ENCODE results near the gene LRRC40. TPM values are rescaled to one million over a fixed set of nuclear protein-coding genes. Genes with fewer than 3 reads are reported as not detected.
"Not testable (repeated sequence)": the region's sequence is repeated elsewhere in the genome, so short reads cannot be mapped to it uniquely, and the experiment has no call there.

The LRRC40 gene
- total and polyA plus RNA-seq, 2 donors (not counting 3 experiments of a cell fraction or from before 2014, with no cell fraction given) = 8.1 to 21.1 TPM

DNA sequence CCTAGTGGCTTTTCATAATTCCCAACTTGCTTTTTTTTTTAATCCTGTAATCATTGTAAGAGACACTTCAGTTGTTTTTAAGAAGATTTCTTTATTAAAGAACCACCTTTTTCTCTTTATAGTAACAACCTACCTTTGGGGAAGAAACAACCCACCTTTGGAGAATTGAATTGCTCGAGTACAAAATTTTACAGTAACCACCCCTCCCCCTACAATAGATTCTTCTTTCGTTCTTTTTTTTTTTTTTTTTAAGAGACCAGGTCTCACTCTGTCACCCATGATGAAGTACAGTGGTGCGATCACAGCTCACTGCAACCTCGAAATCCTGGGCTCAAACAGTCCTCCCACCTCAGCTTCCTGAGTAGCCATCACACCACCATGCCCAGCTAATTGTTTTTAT lies 2.1 kb upstream of the LRRC40 start:
- H3K4me3 ChIP-seq (replicated peaks in 1 of 3; ENCODE audit: insufficient read depth in 1 of 3, low read depth in 1 of 3, low read length in 3 of 3) = no peak overlapping the region
- peaks cover 3% of the 10 kb centered on the region in 2 experiments for H3K36me3 ChIP-seq (ENCODE audit: control insufficient read depth in 2 of 2, extremely low read depth in 1 of 2, insufficient read depth in 2 of 2, low read length in 2 of 2)
- no peak overlapping the region for H3K27ac ChIP-seq (ENCODE audit: insufficient read depth, low read depth, low read length)
- POLR2A ChIA-PET = no interaction called here
- no peak overlapping the region for H3K9ac ChIP-seq (replicated peaks; ENCODE audit: extremely low read depth, insufficient read depth, low read length)
- no peaks in the 10 kb centered on the region for H3K9me3 ChIP-seq (replicated peaks; ENCODE audit: control insufficient read depth, insufficient read depth, low read length)
- H3K27me3 ChIP-seq (ENCODE audit: control insufficient read depth in 2 of 2, insufficient read depth in 2 of 2, low read length in 2 of 2) = no peaks in the 10 kb centered on the region
- CTCF ChIA-PET = interaction anchor here (1.4 kb wide), 1 partner anchor 17 kb away, joined by 3 read pairs; no protein-coding TSS in a partner anchor
- intact Hi-C loops (cut with micrococcal nuclease) (loop anchor here (5.0 to 10.0 kb wide), 2 partner anchors 165 to 643 kb away; partner anchors contain the start of gene LRRC7), dilution Hi-C loops (cut with MboI; ENCODE audit: extremely low pct_ligation_motif_present, low sequenced_read_pairs) (no loop called here)
- peaks cover 4% of the 10 kb centered on the region for H4K20me1 ChIP-seq (replicated peaks; ENCODE audit: control insufficient read depth, extremely low read depth, insufficient read depth, low read length)
- H3K4me2 ChIP-seq (ENCODE audit: insufficient read depth, low read length) = peak overlapping the region; percentile 41
- no peak for FAIRE-seq
- no peak for TF ChIP-seq POLR2A (IDR thresholded peaks at IDR 0.05; ENCODE audit: low read depth, low read length)
- TF ChIP-seq EZH2 (IDR thresholded peaks at IDR 0.05; ENCODE audit: borderline replicate concordance, low read depth, low read length, severe bottlenecking) = no peak
- TF ChIP-seq, protein P1, sequence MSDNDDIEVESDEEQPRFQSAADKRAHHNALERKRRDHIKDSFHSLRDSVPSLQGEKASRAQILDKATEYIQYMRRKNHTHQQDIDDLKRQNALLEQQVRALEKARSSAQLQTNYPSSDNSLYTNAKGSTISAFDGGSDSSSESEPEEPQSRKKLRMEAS (IDR thresholded peaks at IDR 0.05; ENCODE audit: insufficient read depth, insufficient read length) = no peak
- TF ChIP-seq GATA2 (IDR thresholded peaks at IDR 0.05; ENCODE audit: insufficient read depth, insufficient read length, low read depth, low read length) = no peak
- TF ChIP-seq, protein P2, sequence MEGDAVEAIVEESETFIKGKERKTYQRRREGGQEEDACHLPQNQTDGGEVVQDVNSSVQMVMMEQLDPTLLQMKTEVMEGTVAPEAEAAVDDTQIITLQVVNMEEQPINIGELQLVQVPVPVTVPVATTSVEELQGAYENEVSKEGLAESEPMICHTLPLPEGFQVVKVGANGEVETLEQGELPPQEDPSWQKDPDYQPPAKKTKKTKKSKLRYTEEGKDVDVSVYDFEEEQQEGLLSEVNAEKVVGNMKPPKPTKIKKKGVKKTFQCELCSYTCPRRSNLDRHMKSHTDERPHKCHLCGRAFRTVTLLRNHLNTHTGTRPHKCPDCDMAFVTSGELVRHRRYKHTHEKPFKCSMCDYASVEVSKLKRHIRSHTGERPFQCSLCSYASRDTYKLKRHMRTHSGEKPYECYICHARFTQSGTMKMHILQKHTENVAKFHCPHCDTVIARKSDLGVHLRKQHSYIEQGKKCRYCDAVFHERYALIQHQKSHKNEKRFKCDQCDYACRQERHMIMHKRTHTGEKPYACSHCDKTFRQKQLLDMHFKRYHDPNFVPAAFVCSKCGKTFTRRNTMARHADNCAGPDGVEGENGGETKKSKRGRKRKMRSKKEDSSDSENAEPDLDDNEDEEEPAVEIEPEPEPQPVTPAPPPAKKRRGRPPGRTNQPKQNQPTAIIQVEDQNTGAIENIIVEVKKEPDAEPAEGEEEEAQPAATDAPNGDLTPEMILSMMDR (IDR thresholded peaks at IDR 0.05; ENCODE audit: extremely low read depth in 1 of 2, insufficient read depth in 1 of 2, low read depth in 1 of 2, low read length in 2 of 2) = no peak
- TF ChIP-seq FOS (IDR thresholded peaks at IDR 0.05; ENCODE audit: borderline replicate concordance, insufficient read depth, low read length) = no peak
- TF ChIP-seq POLR2AphosphoS5 (IDR thresholded peaks at IDR 0.05; ENCODE audit: insufficient read depth, low read depth, low read length) = no peak
- no peak for TF ChIP-seq JUN (IDR thresholded peaks at IDR 0.05; ENCODE audit: borderline replicate concordance, insufficient read depth, insufficient read length, low read depth)
- TF ChIP-seq MYC (IDR thresholded peaks at IDR 0.05; ENCODE audit: low read depth, low read length) = no peak
- peaks cover 39% of the 10 kb centered on the region for H3K4me1 ChIP-seq (ENCODE audit: control insufficient read depth, extremely low read depth, insufficient read depth, low read length)
- no peak overlapping the region for H2AFZ ChIP-seq (ENCODE audit: low read depth, low read length)
- H3K79me2 ChIP-seq (ENCODE audit: control insufficient read depth, insufficient read depth, low read length) = peaks cover 97% of the 10 kb centered on the region
- BruUV-seq (replicated peaks) = no TSS peak
- H3K9me1 ChIP-seq (replicated peaks; ENCODE audit: control insufficient read depth, extremely low read depth, insufficient read depth, low read length) = no peaks in the 10 kb centered on the region
- no peak for DNase-seq (ENCODE audit: low read depth, low spot score)

DNA sequence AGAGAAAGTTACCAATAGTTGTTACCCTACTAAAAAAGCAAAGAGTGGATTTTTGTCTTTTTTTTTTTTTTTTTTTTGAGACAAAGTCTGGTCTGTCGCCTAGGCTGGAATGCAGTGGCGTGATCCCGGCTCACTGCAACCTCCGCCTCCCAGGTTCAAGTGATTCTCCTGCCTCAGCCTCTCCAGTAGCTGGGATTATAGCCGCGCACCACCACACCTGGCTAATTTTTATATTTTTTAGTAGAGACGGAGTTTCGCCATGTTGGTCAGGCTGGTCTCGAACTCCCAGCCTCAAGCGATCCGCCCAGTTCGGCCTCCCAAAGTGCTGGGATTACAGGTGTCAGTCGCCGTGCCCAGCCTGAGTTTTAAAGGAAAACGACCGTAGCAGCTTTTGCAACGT lies 1.5 kb upstream of the LRRC40 start:
- H3K9me1 ChIP-seq (replicated peaks; ENCODE audit: control insufficient read depth, extremely low read depth, insufficient read depth, low read length); FAIRE-seq: not testable (repeated sequence)
- intact Hi-C loops (cut with micrococcal nuclease) = loop anchor here (5.0 to 10.0 kb wide), 2 partner anchors 165 to 642 kb away; partner anchors contain the start of gene LRRC7

More for the DNA sequence above, 1.5 kb upstream of the LRRC40 start:
- H2AFZ ChIP-seq (ENCODE audit: low read depth, low read length); H3K36me3 ChIP-seq (ENCODE audit: control insufficient read depth in 2 of 2, extremely low read depth in 1 of 2, insufficient read depth in 2 of 2, low read length in 2 of 2); POLR2A ChIA-PET; DNase-seq (ENCODE audit: low read depth, low spot score); H4K20me1 ChIP-seq (replicated peaks; ENCODE audit: control insufficient read depth, extremely low read depth, insufficient read depth, low read length); H3K9me3 ChIP-seq (replicated peaks; ENCODE audit: control insufficient read depth, insufficient read depth, low read length); BruUV-seq (replicated peaks); H3K27me3 ChIP-seq (ENCODE audit: control insufficient read depth in 2 of 2, insufficient read depth in 2 of 2, low read length in 2 of 2); dilution Hi-C loops (cut with MboI; ENCODE audit: extremely low pct_ligation_motif_present, low sequenced_read_pairs); H3K27ac ChIP-seq (ENCODE audit: insufficient read depth, low read depth, low read length): not testable (repeated sequence)
- H3K4me3 ChIP-seq (replicated peaks in 1 of 3; ENCODE audit: insufficient read depth in 1 of 3, low read depth in 1 of 3, low read length in 3 of 3) = peak overlapping the region in 2 of 3 experiments; percentile 63 to 96
- H3K79me2 ChIP-seq (ENCODE audit: control insufficient read depth, insufficient read depth, low read length) = peaks cover 97% of the 10 kb centered on the region
- H3K9ac ChIP-seq (replicated peaks; ENCODE audit: extremely low read depth, insufficient read depth, low read length) = peak overlapping the region; percentile 97
- CTCF ChIA-PET = interaction anchor here (1.4 to 2.7 kb wide), 2 partner anchors 15 to 16 kb away, joined by 3 to 7 read pairs; partner anchors contain the start of gene SRSF11
- peaks cover 39% of the 10 kb centered on the region for H3K4me1 ChIP-seq (ENCODE audit: control insufficient read depth, extremely low read depth, insufficient read depth, low read length)
- peak overlapping the region; percentile 100 for H3K4me2 ChIP-seq (ENCODE audit: insufficient read depth, low read length)
